ENCODE data around the gene RPL41. TPM values are rescaled to one million over a fixed set of nuclear protein-coding genes. Genes with fewer than 3 reads are reported as not detected.

The RPL41 gene
- total RNA-seq, 1 donor, result 2,844 TPM

- TF ChIP-seq CTCF (IDR thresholded peaks at IDR 0.05; ENCODE audit: extremely low read depth, low read depth, low read length), result no peak
- Histone ChIP-seq H4K20me1 (ENCODE audit: insufficient read depth, low read length) (no peaks in the 10 kb centered on the region), H3K4me2 (ENCODE audit: insufficient read depth, low read length) (peak overlapping the region; percentile 97), H3K4me3 (ENCODE audit: insufficient read depth, low read length) (peak overlapping the region; percentile 79), H3K4me1 (ENCODE audit: insufficient read depth, low read length) (peaks cover 9% of the 10 kb centered on the region), H2AFZ (ENCODE audit: low read length) (no peak overlapping the region), H3K27me3 (ENCODE audit: insufficient read depth, low read length) (peaks cover 25% of the 10 kb centered on the region), H3K36me3 (ENCODE audit: insufficient read depth, low read length) (no peaks in the 10 kb centered on the region), H3K79me2 (ENCODE audit: insufficient read depth, low read length) (no peaks in the 10 kb centered on the region), H3K9me3 (ENCODE audit: low read depth, low read length) (no peaks in the 10 kb centered on the region), H3K27ac (ENCODE audit: low read depth, low read length) (no peak overlapping the region)
- DNase-seq (ENCODE audit: insufficient read length, low spot score, missing footprints), result peak; percentile 42
Measured at GRCh38 chr12:56080556-56081138, 35.8 kb upstream of the RPL41 start.

GRCh38 chr12:56081393-56082347, 34.8 kb upstream of the RPL41 start:
- H3K36me3 ChIP-seq (ENCODE audit: insufficient read depth, low read length), result no peaks in the 10 kb centered on the region
- peaks cover 25% of the 10 kb centered on the region for H3K27me3 ChIP-seq (ENCODE audit: insufficient read depth, low read length)
- H3K4me3 ChIP-seq (ENCODE audit: insufficient read depth, low read length), result no peak overlapping the region
- H3K27ac ChIP-seq (ENCODE audit: low read depth, low read length), result no peak overlapping the region
- H3K4me2 ChIP-seq (ENCODE audit: insufficient read depth, low read length), result no peak overlapping the region
- peak; percentile 56 for DNase-seq (ENCODE audit: insufficient read length, low spot score, missing footprints)
- no peak for TF ChIP-seq CTCF (IDR thresholded peaks at IDR 0.05; ENCODE audit: extremely low read depth, low read depth, low read length)
- H3K9me3 ChIP-seq (ENCODE audit: low read depth, low read length), result no peaks in the 10 kb centered on the region
- H4K20me1 ChIP-seq (ENCODE audit: insufficient read depth, low read length), result no peaks in the 10 kb centered on the region
- H3K79me2 ChIP-seq (ENCODE audit: insufficient read depth, low read length), result no peaks in the 10 kb centered on the region
- peaks cover 9% of the 10 kb centered on the region for H3K4me1 ChIP-seq (ENCODE audit: insufficient read depth, low read length)
- H2AFZ ChIP-seq (ENCODE audit: low read length), result no peak overlapping the region

- no peak overlapping the region for H2AFZ ChIP-seq (ENCODE audit: low read length)
- H3K4me2 ChIP-seq (ENCODE audit: insufficient read depth, low read length), result no peak overlapping the region
- no peak for DNase-seq (ENCODE audit: insufficient read length, low spot score, missing footprints)
- TF ChIP-seq CTCF (IDR thresholded peaks at IDR 0.05; ENCODE audit: extremely low read depth, low read depth, low read length), result no peak
- no peaks in the 10 kb centered on the region for H4K20me1 ChIP-seq (ENCODE audit: insufficient read depth, low read length)
- no peak overlapping the region for H3K27ac ChIP-seq (ENCODE audit: low read depth, low read length)
- no peaks in the 10 kb centered on the region for H3K36me3 ChIP-seq (ENCODE audit: insufficient read depth, low read length)
- no peaks in the 10 kb centered on the region for H3K79me2 ChIP-seq (ENCODE audit: insufficient read depth, low read length)
- H3K4me3 ChIP-seq (ENCODE audit: insufficient read depth, low read length), result no peak overlapping the region
- peaks cover 25% of the 10 kb centered on the region for H3K27me3 ChIP-seq (ENCODE audit: insufficient read depth, low read length)
- peaks cover 9% of the 10 kb centered on the region for H3K4me1 ChIP-seq (ENCODE audit: insufficient read depth, low read length)
- H3K9me3 ChIP-seq (ENCODE audit: low read depth, low read length), result no peaks in the 10 kb centered on the region
Measured at GRCh38 chr12:56082382-56082781, 34.1 kb upstream of the RPL41 start.

- Histone ChIP-seq H3K36me3 (ENCODE audit: insufficient read depth, low read length) (no peaks in the 10 kb centered on the region), H3K79me2 (ENCODE audit: insufficient read depth, low read length) (no peaks in the 10 kb centered on the region), H3K27me3 (ENCODE audit: insufficient read depth, low read length) (peaks cover 25% of the 10 kb centered on the region), H3K4me2 (ENCODE audit: insufficient read depth, low read length) (no peak overlapping the region), H3K9me3 (ENCODE audit: low read depth, low read length) (no peaks in the 10 kb centered on the region), H3K27ac (ENCODE audit: low read depth, low read length) (no peak overlapping the region), H3K4me1 (ENCODE audit: insufficient read depth, low read length) (peaks cover 9% of the 10 kb centered on the region), H2AFZ (ENCODE audit: low read length) (no peak overlapping the region), H4K20me1 (ENCODE audit: insufficient read depth, low read length) (no peaks in the 10 kb centered on the region), H3K4me3 (ENCODE audit: insufficient read depth, low read length) (no peak overlapping the region)
- TF ChIP-seq CTCF (IDR thresholded peaks at IDR 0.05; ENCODE audit: extremely low read depth, low read depth, low read length), result no peak
- DNase-seq (ENCODE audit: insufficient read length, low spot score, missing footprints), result peak; percentile 73
Measured at GRCh38 chr12:56082967-56083366, 33.5 kb upstream of the RPL41 start.

All from osteoblast (primary cell).